Liver (tissue), 3 donors: Measurements from ENCODE around the gene HJURP.

Experiments
- ATF3 ChIP-seq: IDR thresholded peaks from 2 replicates; pipeline ENCODE4 v1.6.1; 2016; ENCODE audit warnings: antibody characterized with exemption
- CTCF ChIP-seq: fragments of 150-350 bp; IDR thresholded peaks from 2 replicates; pipeline ENCODE4 v1.5.1; 2017; ENCODE audit warnings: improper control_type of control experiment, low read depth, low read length; ENCODE audit not compliant: missing input control
- FOXA1 ChIP-seq: IDR thresholded peaks from 2 replicates; pipeline ENCODE4 v1.6.1; 2016; ENCODE audit warnings: antibody characterized with exemption
- GABPA ChIP-seq, 2 donors: IDR thresholded peaks in 1 of 2; conservative IDR thresholded peaks in 1 of 2; 2 replicates each; pipeline ENCODE4 v1.6.1; 2016; ENCODE audit warnings: antibody characterized with exemption in 2 of 2, mild to moderate bottlenecking in 1 of 2, moderate library complexity in 1 of 2
- HNF4A ChIP-seq, 2 donors: conservative IDR thresholded peaks; 2 replicates each; pipeline ENCODE4 v1.6.1; 2016; ENCODE audit warnings: antibody characterized with exemption in 2 of 2, mild to moderate bottlenecking in 2 of 2
- MAX ChIP-seq: IDR thresholded peaks from 2 replicates; pipeline ENCODE4 v1.6.1; 2016; ENCODE audit warnings: antibody characterized with exemption
- REST ChIP-seq: IDR thresholded peaks from 2 replicates; pipeline ENCODE4 v1.6.1; 2016; ENCODE audit warnings: antibody characterized with exemption, mild to moderate bottlenecking
- TAF1 ChIP-seq: conservative IDR thresholded peaks from 2 replicates; pipeline ENCODE4 v1.6.1; 2016; ENCODE audit warnings: antibody characterized with exemption, mild to moderate bottlenecking
- TF ChIP-seq, protein P1 (sequence below): IDR thresholded peaks from 2 replicates; pipeline ENCODE4 v1.6.1; 2016; ENCODE audit warnings: antibody characterized with exemption
- donor health status: healthy.
- donor health status: healthy.

- TF ChIP-seq MAX = no peak
- TF ChIP-seq CTCF = no peak
- TF ChIP-seq TAF1 = no peak
- no peak for TF ChIP-seq REST
- TF ChIP-seq FOXA1 = no peak
- no peak for TF ChIP-seq HNF4A (conservative IDR thresholded peaks at IDR 0.05)
- TF ChIP-seq, protein P1, sequence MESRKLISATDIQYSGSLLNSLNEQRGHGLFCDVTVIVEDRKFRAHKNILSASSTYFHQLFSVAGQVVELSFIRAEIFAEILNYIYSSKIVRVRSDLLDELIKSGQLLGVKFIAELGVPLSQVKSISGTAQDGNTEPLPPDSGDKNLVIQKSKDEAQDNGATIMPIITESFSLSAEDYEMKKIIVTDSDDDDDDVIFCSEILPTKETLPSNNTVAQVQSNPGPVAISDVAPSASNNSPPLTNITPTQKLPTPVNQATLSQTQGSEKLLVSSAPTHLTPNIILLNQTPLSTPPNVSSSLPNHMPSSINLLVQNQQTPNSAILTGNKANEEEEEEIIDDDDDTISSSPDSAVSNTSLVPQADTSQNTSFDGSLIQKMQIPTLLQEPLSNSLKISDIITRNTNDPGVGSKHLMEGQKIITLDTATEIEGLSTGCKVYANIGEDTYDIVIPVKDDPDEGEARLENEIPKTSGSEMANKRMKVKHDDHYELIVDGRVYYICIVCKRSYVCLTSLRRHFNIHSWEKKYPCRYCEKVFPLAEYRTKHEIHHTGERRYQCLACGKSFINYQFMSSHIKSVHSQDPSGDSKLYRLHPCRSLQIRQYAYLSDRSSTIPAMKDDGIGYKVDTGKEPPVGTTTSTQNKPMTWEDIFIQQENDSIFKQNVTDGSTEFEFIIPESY = no peak
- TF ChIP-seq ATF3 = no peak
- no peak for TF ChIP-seq GABPA (IDR thresholded peaks at IDR 0.05 in 1 of 2, conservative IDR thresholded peaks at IDR 0.05 in 1 of 2)
Observed at GRCh38 chr2:233851169-233851568, 3.2 kb downstream of the HJURP start.
